Osteoblast (primary cell): ENCODE measurements around the gene SUCNR1. TPM values are rescaled to one million over a fixed set of nuclear protein-coding genes. Genes with fewer than 3 reads are reported as not detected.

ENCODE experiments used
- DNase-seq: peaks from one replicate; pipeline ENCODE4 v3.0.0; 2011; ENCODE audit warnings: low spot score, mixed read lengths; ENCODE audit not compliant: insufficient read length; ENCODE audit errors: missing footprints
- H2AFZ ChIP-seq: 2 replicates; pipeline ENCODE4 v1.6.0; 2011; ENCODE audit warnings: mild to moderate bottlenecking, low read length
- H3K27ac ChIP-seq: 2 replicates; pipeline ENCODE4 v1.5.1; 2011; ENCODE audit warnings: mild to moderate bottlenecking, low read depth, low read length, moderate library complexity
- H3K27me3 ChIP-seq: 2 replicates; pipeline ENCODE4 v1.6.0; 2012; ENCODE audit warnings: mild to moderate bottlenecking, control low read depth, inconsistent platforms, low read length, moderate library complexity; ENCODE audit not compliant: insufficient read depth
- H3K36me3 ChIP-seq: 2 replicates; pipeline ENCODE4 v1.5.1; 2011; ENCODE audit warnings: mild to moderate bottlenecking, low read length, control low read depth, moderate library complexity; ENCODE audit not compliant: insufficient read depth
- H3K4me1 ChIP-seq: 2 replicates; pipeline ENCODE4 v1.5.1; 2011; ENCODE audit warnings: mild to moderate bottlenecking, low read length, control low read depth, moderate library complexity; ENCODE audit not compliant: insufficient read depth
- H3K4me2 ChIP-seq: 2 replicates; pipeline ENCODE4 v1.6.0; 2011; ENCODE audit warnings: mild to moderate bottlenecking, low read length; ENCODE audit not compliant: insufficient read depth
- H3K4me3 ChIP-seq: fragments of 200-600 bp; sonication (generic); 3 replicates; pipeline ENCODE4 v1.5.1; 2012; ENCODE audit warnings: mild to moderate bottlenecking, low read length, inconsistent platforms; ENCODE audit not compliant: insufficient read depth
- H3K79me2 ChIP-seq: 2 replicates; pipeline ENCODE4 v1.6.0; 2012; ENCODE audit warnings: mild to moderate bottlenecking, low read length, control low read depth, inconsistent platforms; ENCODE audit not compliant: insufficient read depth
- H3K9me3 ChIP-seq: 2 replicates; pipeline ENCODE4 v1.5.1; 2011; ENCODE audit warnings: low read depth, low read length, control low read depth
- H4K20me1 ChIP-seq: 2 replicates; pipeline ENCODE4 v1.6.0; 2012; ENCODE audit warnings: mild to moderate bottlenecking, low read length, control low read depth; ENCODE audit not compliant: insufficient read depth
- total RNA-seq: library from RNA; depleted of rRNA; stranded (reverse); fragments of >200 nt; gene quantifications from 2 replicates; pipeline ENCODE4 v1.2.3, GENCODE V29; 2012
- TF ChIP-seq, protein P1 (sequence below): IDR thresholded peaks from 2 replicates; pipeline ENCODE4 v1.5.1; 2011; ENCODE audit warnings: mild to moderate bottlenecking, low read depth, low read length, moderate library complexity; ENCODE audit errors: extremely low read depth

Gene SUCNR1
- total RNA-seq, 1 donor, result under 0.01 TPM

DNA sequence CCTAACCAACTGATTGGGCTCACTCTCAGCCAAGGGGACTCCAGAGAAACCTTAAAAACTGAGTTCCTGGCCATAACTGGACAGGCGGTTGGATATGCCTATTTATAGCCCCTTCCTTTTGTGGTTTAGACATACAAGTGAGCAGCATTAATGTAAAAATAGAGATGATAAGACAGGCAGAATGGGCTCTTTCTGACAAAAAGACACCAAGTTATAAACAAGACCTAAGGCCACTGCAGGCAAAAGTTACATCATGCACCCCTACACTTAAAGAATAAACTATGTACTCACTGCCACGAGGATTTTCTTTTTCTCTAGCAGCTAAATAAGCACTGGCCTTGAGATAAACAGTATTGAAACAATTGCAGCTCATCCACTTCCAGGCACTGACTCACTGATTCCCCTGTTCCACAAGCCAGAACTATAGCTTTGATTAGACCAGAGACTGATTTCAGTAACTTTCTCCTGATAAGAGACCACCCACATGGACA is 30.1 kb downstream of the SUCNR1 start:
- Histone ChIP-seq H3K4me3 (no peak overlapping the region), H3K27me3 (no peaks in the 10 kb centered on the region), H3K36me3 (no peaks in the 10 kb centered on the region), H3K79me2 (no peaks in the 10 kb centered on the region), H4K20me1 (no peaks in the 10 kb centered on the region), H3K4me1 (peaks cover 26% of the 10 kb centered on the region), H2AFZ (peak overlapping the region; percentile 4), H3K27ac (peak overlapping the region; percentile 2), H3K9me3 (no peaks in the 10 kb centered on the region), H3K4me2 (no peak overlapping the region)
- TF ChIP-seq, protein P1, sequence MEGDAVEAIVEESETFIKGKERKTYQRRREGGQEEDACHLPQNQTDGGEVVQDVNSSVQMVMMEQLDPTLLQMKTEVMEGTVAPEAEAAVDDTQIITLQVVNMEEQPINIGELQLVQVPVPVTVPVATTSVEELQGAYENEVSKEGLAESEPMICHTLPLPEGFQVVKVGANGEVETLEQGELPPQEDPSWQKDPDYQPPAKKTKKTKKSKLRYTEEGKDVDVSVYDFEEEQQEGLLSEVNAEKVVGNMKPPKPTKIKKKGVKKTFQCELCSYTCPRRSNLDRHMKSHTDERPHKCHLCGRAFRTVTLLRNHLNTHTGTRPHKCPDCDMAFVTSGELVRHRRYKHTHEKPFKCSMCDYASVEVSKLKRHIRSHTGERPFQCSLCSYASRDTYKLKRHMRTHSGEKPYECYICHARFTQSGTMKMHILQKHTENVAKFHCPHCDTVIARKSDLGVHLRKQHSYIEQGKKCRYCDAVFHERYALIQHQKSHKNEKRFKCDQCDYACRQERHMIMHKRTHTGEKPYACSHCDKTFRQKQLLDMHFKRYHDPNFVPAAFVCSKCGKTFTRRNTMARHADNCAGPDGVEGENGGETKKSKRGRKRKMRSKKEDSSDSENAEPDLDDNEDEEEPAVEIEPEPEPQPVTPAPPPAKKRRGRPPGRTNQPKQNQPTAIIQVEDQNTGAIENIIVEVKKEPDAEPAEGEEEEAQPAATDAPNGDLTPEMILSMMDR, result no peak
- no peak for DNase-seq

DNA sequence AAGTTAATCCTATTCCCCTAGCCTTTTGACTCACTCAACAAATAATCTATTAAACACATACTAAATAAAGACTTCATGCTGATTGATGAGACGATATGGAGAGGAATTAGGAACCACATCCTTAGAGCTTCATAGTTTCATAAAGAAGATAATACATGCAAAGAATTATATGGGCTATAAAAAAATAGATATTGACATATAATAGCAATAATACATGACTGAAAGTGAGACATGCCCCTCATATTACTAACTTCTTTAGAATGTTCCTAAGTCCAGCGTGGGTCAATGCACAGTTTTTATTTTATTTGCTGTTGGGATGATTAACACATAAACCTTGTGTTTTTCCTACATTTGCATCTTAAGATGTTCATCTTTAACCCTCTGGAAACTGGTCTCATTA is 32.2 kb downstream of the SUCNR1 start:
- Histone ChIP-seq H3K27ac (no peak overlapping the region), H3K27me3 (no peaks in the 10 kb centered on the region), H3K4me3 (no peak overlapping the region), H3K4me2 (no peak overlapping the region), H4K20me1 (no peaks in the 10 kb centered on the region), H2AFZ (no peak overlapping the region), H3K9me3 (no peaks in the 10 kb centered on the region), H3K79me2 (no peaks in the 10 kb centered on the region), H3K4me1 (peaks cover 28% of the 10 kb centered on the region), H3K36me3 (no peaks in the 10 kb centered on the region)
- DNase-seq, result no peak
- TF ChIP-seq, protein P1, result no peak

DNA sequence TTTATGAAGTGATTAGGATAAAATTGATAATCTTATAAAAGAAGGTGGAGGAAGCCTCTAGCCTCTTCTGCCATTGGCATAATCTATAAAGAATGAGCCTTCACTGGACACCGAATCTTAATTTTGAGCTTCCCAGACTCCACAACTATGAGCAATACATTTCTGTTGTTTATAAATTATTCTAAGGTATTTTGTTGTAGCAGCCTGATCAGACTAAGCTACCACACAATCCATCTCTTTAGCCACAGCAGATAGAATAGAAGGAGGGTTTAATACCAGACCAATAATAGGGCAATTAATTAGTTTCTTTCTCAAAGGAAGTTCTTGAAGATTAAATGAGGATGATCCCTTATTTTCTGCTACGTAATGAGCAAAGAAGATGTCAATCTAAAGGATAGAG is 33.3 kb downstream of the SUCNR1 start:
- no peak overlapping the region for H3K4me3 ChIP-seq
- TF ChIP-seq, protein P1, result no peak
- H3K9me3 ChIP-seq, result no peaks in the 10 kb centered on the region
- H3K4me2 ChIP-seq, result no peak overlapping the region
- DNase-seq, result no peak
- peaks cover 19% of the 10 kb centered on the region for H3K4me1 ChIP-seq
- H3K36me3 ChIP-seq, result no peaks in the 10 kb centered on the region
- no peaks in the 10 kb centered on the region for H3K79me2 ChIP-seq
- no peaks in the 10 kb centered on the region for H4K20me1 ChIP-seq
- H2AFZ ChIP-seq, result no peak overlapping the region
- no peaks in the 10 kb centered on the region for H3K27me3 ChIP-seq
- H3K27ac ChIP-seq, result no peak overlapping the region

DNA sequence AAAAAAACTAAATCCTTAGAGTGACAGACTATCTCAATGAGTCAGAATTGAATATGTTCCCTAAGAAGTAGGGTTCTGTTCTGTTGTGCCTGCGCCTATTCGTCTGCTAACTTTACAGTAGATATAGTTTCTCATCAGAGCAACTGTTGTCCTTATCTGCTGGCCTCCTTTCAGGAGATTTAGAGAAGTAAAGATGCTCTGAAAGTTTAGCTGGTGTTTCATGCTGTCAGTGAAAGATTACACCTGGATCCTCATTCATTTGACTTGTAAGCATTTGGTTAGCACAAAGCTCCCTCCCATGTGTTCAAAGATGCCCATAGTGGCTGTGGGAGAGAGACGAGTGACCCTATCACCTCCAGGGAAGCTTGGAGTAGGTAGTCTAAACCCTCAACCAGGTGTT is 35.0 kb downstream of the SUCNR1 start:
- H3K4me1 ChIP-seq, result peaks cover 24% of the 10 kb centered on the region
- no peaks in the 10 kb centered on the region for H4K20me1 ChIP-seq
- H3K4me2 ChIP-seq, result no peak overlapping the region
- H3K36me3 ChIP-seq, result no peaks in the 10 kb centered on the region
- H3K27me3 ChIP-seq, result no peaks in the 10 kb centered on the region
- no peak overlapping the region for H2AFZ ChIP-seq
- no peak overlapping the region for H3K27ac ChIP-seq
- H3K4me3 ChIP-seq, result no peak overlapping the region
- no peaks in the 10 kb centered on the region for H3K79me2 ChIP-seq
- TF ChIP-seq, protein P1, result no peak
- H3K9me3 ChIP-seq, result no peaks in the 10 kb centered on the region
- no peak for DNase-seq
